Osteocyte (in vitro differentiated cells): ENCODE results near the gene ACOT7. TPM values are rescaled to one million over a fixed set of nuclear protein-coding genes. Genes with fewer than 3 reads are reported as not detected.

Source experiments
- DNase-seq: peaks from one replicate; pipeline ENCODE4 v3.0.0; 2021; ENCODE audit warnings: mixed read lengths; ENCODE audit not compliant: unreplicated experiment; ENCODE audit errors: extremely low spot score
- H3K27ac Mint-ChIP-seq: one replicate; pipeline ENCODE4 v1.8.0; 2021; ENCODE audit warnings: mild to moderate bottlenecking, mixed read lengths; ENCODE audit not compliant: unreplicated experiment
- H3K27me3 Mint-ChIP-seq: one replicate; pipeline ENCODE4 v1.8.0; 2021; ENCODE audit warnings: mixed read lengths; ENCODE audit not compliant: unreplicated experiment
- H3K36me3 Mint-ChIP-seq: one replicate; pipeline ENCODE4 v1.8.0; 2021; ENCODE audit warnings: mixed read lengths; ENCODE audit not compliant: unreplicated experiment
- H3K4me1 Mint-ChIP-seq: one replicate; pipeline ENCODE4 v1.8.0; 2021; ENCODE audit warnings: mixed read lengths; ENCODE audit not compliant: unreplicated experiment
- H3K4me3 Mint-ChIP-seq: one replicate; pipeline ENCODE4 v1.8.0; 2021; ENCODE audit warnings: mild to moderate bottlenecking, moderate library complexity, mixed read lengths; ENCODE audit not compliant: unreplicated experiment
- H3K9me3 Mint-ChIP-seq: one replicate; pipeline ENCODE4 v1.8.0; 2021; ENCODE audit warnings: mixed read lengths; ENCODE audit not compliant: unreplicated experiment
- total RNA-seq: library from RNA; stranded (reverse); gene quantifications from 2 replicates; pipeline ENCODE4 v1.2.1, GENCODE V29; 2021
- TF ChIP-seq, protein P1 (sequence below): fragments of 200-600 bp; sonication (generic); IDR thresholded peaks from 2 replicates; pipeline ENCODE4 v1.5.0; 2021; ENCODE audit warnings: antibody characterized with exemption, mild to moderate bottlenecking, moderate library complexity

The ACOT7 gene
- total RNA-seq, 1 donor from 2014 or later = 21.8 TPM

DNA sequence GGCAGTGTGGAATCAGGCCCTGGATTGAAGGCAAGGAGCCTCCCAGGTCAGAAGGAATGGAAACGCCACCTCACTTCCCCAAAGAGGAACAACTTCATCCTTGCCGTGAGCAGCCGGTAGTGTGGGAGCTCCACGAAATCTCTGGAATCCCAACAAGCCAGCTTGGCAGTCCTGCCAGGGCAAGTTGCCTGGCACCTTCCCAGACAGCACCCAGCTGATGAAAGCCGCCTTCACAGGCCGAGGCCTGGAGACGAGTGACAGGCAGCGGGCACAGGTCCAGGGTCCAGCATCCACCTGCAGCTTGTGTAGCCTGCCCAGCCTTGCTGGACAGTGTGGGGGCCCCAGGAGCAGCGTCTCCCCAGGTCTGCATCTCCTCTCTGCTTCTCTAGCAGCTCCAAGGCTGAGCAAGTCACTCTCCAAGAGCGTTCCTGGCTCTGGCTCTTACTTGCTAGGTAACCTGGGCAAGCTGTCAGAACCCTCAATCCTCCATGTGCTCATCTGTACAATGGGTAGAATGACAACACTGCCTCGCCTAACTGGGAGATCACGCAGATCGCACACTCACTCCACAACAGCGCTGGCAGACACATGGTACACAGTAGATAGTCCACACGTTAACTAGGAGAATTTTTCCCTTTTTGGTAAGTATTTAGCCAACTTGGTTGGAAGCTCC, 43.0 kb downstream of the ACOT7 start:
- peaks cover 7% of the 10 kb centered on the region for H3K4me1 Mint-ChIP-seq
- H3K36me3 Mint-ChIP-seq = no peaks in the 10 kb centered on the region
- DNase-seq = no peak
- H3K9me3 Mint-ChIP-seq = no peaks in the 10 kb centered on the region
- H3K27ac Mint-ChIP-seq = no peak overlapping the region
- no peak overlapping the region for H3K4me3 Mint-ChIP-seq
- H3K27me3 Mint-ChIP-seq = no peaks in the 10 kb centered on the region
- TF ChIP-seq, protein P1, sequence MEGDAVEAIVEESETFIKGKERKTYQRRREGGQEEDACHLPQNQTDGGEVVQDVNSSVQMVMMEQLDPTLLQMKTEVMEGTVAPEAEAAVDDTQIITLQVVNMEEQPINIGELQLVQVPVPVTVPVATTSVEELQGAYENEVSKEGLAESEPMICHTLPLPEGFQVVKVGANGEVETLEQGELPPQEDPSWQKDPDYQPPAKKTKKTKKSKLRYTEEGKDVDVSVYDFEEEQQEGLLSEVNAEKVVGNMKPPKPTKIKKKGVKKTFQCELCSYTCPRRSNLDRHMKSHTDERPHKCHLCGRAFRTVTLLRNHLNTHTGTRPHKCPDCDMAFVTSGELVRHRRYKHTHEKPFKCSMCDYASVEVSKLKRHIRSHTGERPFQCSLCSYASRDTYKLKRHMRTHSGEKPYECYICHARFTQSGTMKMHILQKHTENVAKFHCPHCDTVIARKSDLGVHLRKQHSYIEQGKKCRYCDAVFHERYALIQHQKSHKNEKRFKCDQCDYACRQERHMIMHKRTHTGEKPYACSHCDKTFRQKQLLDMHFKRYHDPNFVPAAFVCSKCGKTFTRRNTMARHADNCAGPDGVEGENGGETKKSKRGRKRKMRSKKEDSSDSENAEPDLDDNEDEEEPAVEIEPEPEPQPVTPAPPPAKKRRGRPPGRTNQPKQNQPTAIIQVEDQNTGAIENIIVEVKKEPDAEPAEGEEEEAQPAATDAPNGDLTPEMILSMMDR = no peak

DNA sequence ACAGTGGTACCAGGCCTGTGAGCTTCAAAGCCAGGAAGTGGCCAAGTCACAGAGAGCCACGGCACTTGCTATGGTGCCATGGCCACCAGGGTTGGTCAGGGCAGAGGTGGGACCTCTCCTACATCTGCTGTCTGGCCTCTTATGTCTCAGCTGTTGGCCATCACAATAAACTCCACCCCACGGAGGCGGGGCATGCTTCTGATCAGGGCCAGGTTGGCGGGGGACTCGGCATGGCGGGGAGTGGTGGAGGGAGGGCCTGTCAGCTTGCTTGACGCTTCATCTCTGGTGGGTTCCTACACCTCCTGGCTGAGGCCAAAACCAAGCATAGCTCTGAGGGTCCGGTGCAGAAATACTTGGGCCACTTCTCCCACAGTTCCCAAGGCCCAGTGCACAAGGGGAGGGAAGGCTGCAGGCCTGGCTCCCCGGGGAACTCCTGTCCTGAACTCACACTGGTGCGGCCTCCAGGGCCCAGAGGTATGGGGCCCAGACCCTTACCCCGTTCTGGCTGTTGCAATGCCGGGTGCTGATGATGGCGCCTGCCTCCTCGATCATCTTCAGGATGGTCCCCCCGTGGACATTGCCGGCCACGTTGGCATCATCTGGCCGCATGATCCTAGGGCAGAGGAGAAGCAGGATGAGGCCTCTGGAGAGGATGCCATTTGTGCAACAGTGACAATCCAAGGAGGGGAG, 44.2 kb downstream of the ACOT7 start:
- no peak for DNase-seq
- no peaks in the 10 kb centered on the region for H3K9me3 Mint-ChIP-seq
- no peaks in the 10 kb centered on the region for H3K27me3 Mint-ChIP-seq
- H3K36me3 Mint-ChIP-seq = no peaks in the 10 kb centered on the region
- TF ChIP-seq, protein P1 = no peak
- no peak overlapping the region for H3K4me3 Mint-ChIP-seq
- peaks cover 7% of the 10 kb centered on the region for H3K4me1 Mint-ChIP-seq
- no peak overlapping the region for H3K27ac Mint-ChIP-seq

DNA sequence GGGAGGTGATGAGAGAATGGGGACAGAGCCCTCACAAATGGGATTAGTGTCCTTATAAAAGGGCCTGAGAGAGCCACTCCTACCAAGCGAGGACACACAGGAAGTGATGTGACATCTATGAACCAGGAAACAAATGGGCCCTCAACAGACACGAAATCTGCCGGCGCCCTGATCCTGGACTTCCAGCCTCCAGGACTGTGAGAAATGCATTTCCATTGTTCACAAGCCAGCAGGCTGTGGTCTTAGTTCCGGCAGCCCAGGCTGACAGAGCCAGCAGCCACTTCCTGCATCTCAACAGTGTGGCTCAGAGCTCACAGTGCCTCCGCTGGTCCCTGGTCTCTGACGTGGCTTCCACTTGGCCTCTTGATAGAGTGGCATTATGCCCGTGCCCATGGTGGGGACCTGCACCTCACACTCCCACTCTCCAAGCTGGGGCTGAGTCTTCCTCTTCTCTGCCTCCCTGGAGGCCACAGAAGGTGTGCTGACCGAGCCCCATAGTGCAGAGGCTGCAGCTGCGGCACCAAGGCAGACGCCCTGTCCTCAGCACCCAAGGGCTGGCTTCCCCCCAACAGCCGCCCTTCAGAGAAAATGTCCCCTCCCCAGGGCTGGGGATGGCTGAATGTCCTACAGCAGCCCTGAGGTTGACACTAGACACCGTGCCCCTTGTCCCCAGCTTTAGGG, 44.9 kb downstream of the ACOT7 start:
- Mint-ChIP-seq H3K36me3 (no peaks in the 10 kb centered on the region), H3K4me3 (no peak overlapping the region), H3K27ac (no peak overlapping the region), H3K9me3 (no peaks in the 10 kb centered on the region), H3K4me1 (peaks cover 2% of the 10 kb centered on the region), H3K27me3 (no peaks in the 10 kb centered on the region)
- no peak for DNase-seq
- TF ChIP-seq, protein P1 = no peak

DNA sequence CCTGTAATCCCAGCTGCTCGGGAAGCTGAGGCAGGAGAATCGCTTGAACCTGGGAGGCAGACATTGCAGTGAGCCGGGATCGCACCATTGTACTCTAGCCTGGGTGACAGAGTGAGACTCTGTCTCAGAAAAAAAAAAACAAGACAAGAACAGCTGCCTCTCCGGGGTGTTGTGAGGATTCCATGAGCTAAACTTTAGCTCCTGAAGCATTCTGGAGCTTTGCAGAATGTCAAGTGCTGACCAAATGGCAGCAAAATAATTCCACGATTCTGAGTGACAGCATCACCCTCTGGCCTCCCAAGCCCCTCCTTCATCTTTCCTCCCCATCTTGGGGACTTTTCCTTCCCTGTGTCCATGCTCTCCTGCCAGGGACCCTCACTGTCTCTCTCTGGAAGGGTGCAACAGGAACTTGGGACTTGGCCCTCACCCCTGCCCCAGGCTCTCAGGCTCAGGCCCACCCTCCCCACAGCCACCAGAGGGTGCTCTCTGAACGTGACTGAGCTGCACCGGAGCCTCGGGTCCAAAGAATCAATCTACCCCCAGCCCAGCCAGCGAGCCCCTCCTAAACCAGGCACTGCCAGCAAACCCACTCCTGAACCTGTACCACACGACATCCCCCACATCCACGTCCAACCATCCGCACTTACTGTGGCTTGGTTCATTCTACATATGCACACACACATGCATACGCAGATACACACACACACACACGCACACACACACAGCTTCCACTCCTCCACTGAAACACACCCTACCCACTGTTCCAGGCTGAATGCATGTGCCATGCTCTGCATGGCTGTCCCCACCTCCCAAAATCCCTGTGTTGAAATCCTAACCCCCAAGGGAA, 45.7 kb downstream of the ACOT7 start:
- Mint-ChIP-seq H3K4me3 (no peak overlapping the region), H3K9me3 (no peaks in the 10 kb centered on the region), H3K4me1 (peaks cover 1% of the 10 kb centered on the region), H3K27me3 (no peaks in the 10 kb centered on the region), H3K27ac (no peak overlapping the region), H3K36me3 (no peaks in the 10 kb centered on the region)
- DNase-seq = no peak
- TF ChIP-seq, protein P1 = peak; percentile 66
